ENCODE measurements around the gene ELAVL4. TPM values are rescaled to one million over a fixed set of nuclear protein-coding genes. Genes with fewer than 3 reads are reported as not detected.
A peak's percentile ranks its signal among the peaks of the same experiment; 100 is the strongest.

Gene ELAVL4
- total and polyA plus RNA-seq, 5 donors from 2014 or later = not detected

DNA sequence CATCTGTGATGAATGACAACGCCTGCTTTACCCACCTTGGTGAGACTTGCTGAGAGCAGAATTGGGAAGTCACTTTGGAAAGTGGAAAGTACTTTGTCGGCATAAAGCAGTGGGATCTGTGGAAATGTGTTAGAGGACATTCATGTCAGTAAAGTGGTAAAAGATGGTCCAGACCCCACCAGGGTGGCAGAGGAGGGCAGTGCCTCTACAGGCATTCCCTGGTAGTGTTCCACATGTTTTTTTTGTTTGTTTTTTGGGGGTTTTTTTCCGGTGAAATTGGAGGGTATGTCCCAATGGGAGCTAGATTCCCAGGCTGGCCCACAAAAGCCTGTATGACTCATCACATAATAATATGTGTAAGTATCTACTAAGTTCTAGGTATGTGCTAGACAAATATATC lies 80.6 kb downstream of the ELAVL4 start:
- H3K27ac ChIP-seq (ENCODE audit: insufficient read depth, low read length, poor library complexity, severe bottlenecking) = no peak overlapping the region
- Mint-ChIP-seq H3K36me3 (no peaks in the 10 kb centered on the region), H3K4me3 (no peak overlapping the region), H3K27me3 (peaks cover 5% of the 10 kb centered on the region), H3K4me1 (no peaks in the 10 kb centered on the region), H3K9me3 (no peaks in the 10 kb centered on the region), H3K27ac (no peak overlapping the region)
- ATAC-seq (ENCODE audit: low read depth in 2 of 2) (no peak), DNase-seq (no peak)
- no peaks in the 10 kb centered on the region for H3K36me3 ChIP-seq (ENCODE audit: control insufficient read depth, insufficient read depth, low read length)
- no peaks in the 10 kb centered on the region for H3K9me3 ChIP-seq (ENCODE audit: control insufficient read depth in 2 of 2, low read length in 2 of 2)
- H3K4me1 ChIP-seq (ENCODE audit: control insufficient read depth, insufficient read depth, low read length, poor library complexity, severe bottlenecking) = no peaks in the 10 kb centered on the region
- no peak overlapping the region for H3K4me3 ChIP-seq (ENCODE audit: low read depth, low read length)
- no peaks in the 10 kb centered on the region for H3K27me3 ChIP-seq (ENCODE audit: control insufficient read depth, insufficient read depth, low read length)

DNA sequence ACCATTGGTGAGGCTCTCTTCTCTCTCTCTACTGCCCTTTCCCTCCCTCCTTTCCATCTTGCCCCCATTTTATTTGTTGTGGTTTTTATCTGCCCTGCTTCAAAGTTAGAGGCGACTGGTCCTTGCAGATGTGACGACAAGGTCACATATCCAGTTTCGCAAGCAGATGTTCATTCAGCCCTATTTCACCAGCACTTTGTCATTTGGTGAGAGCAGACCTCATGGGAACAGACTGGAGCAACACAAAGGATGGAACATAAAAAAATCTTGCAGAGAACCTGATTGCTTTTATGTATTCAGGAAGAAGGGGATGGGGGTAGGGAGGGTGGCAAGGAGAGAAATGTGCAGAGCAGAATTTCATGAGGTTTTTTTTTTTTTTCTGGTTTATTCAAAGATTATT lies 84.3 kb downstream of the ELAVL4 start:
- H3K27me3 ChIP-seq (ENCODE audit: control insufficient read depth, insufficient read depth, low read length) = no peaks in the 10 kb centered on the region
- H3K36me3 ChIP-seq (ENCODE audit: control insufficient read depth, insufficient read depth, low read length) = no peaks in the 10 kb centered on the region
- no peaks in the 10 kb centered on the region for H3K36me3 Mint-ChIP-seq
- H3K4me1 ChIP-seq (ENCODE audit: control insufficient read depth, insufficient read depth, low read length, poor library complexity, severe bottlenecking) = no peaks in the 10 kb centered on the region
- H3K27me3 Mint-ChIP-seq = no peaks in the 10 kb centered on the region
- no peak overlapping the region for H3K4me3 Mint-ChIP-seq
- H3K4me3 ChIP-seq (ENCODE audit: low read depth, low read length) = no peak overlapping the region
- DNase-seq (no peak), ATAC-seq (ENCODE audit: low read depth in 2 of 2) (no peak)
- no peaks in the 10 kb centered on the region for H3K9me3 ChIP-seq (ENCODE audit: control insufficient read depth in 2 of 2, low read length in 2 of 2)
- H3K27ac ChIP-seq (ENCODE audit: insufficient read depth, low read length, poor library complexity, severe bottlenecking) = no peak overlapping the region
- H3K4me1 Mint-ChIP-seq = no peaks in the 10 kb centered on the region
- H3K27ac Mint-ChIP-seq = no peak overlapping the region
- H3K9me3 Mint-ChIP-seq = peaks cover 0 to 2% (median 0%) of the 10 kb centered on the region in 7 donors

DNA sequence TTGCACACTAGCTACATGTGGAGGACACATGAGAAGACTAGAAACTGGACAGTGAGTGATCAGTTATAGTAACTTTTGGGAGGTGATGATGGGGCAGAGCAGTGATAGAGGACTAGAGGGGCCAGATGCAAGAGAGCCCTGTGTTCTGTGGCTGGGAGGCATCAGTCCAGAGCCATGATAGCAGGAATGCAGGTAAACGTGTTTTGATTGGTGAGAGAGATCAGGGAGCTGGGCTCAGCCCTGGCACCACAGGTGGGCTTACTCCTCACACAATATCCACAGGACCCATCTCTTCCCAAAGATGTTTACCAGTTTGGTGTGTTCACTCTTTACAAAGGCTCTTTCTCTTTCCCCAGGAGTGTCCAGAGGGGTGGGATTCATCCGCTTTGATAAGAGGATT lies 86.5 kb downstream of the ELAVL4 start:
- H3K36me3 Mint-ChIP-seq = no peaks in the 10 kb centered on the region
- no peak for ATAC-seq (ENCODE audit: low read depth in 2 of 2)
- H3K27ac Mint-ChIP-seq = no peak overlapping the region
- no peaks in the 10 kb centered on the region for H3K4me1 Mint-ChIP-seq
- H3K9me3 ChIP-seq (ENCODE audit: control insufficient read depth in 2 of 2, low read length in 2 of 2) = no peaks in the 10 kb centered on the region
- H3K27ac ChIP-seq (ENCODE audit: insufficient read depth, low read length, poor library complexity, severe bottlenecking) = no peak overlapping the region
- H3K4me1 ChIP-seq (ENCODE audit: control insufficient read depth, insufficient read depth, low read length, poor library complexity, severe bottlenecking) = no peaks in the 10 kb centered on the region
- peaks cover 0 to 2% (median 0%) of the 10 kb centered on the region in 7 donors for H3K9me3 Mint-ChIP-seq
- no peak for DNase-seq
- no peaks in the 10 kb centered on the region for H3K36me3 ChIP-seq (ENCODE audit: control insufficient read depth, insufficient read depth, low read length)
- no peak overlapping the region for H3K4me3 Mint-ChIP-seq
- H3K27me3 Mint-ChIP-seq = no peaks in the 10 kb centered on the region
- no peaks in the 10 kb centered on the region for H3K27me3 ChIP-seq (ENCODE audit: control insufficient read depth, insufficient read depth, low read length)
- H3K4me3 ChIP-seq (ENCODE audit: low read depth, low read length) = no peak overlapping the region

DNA sequence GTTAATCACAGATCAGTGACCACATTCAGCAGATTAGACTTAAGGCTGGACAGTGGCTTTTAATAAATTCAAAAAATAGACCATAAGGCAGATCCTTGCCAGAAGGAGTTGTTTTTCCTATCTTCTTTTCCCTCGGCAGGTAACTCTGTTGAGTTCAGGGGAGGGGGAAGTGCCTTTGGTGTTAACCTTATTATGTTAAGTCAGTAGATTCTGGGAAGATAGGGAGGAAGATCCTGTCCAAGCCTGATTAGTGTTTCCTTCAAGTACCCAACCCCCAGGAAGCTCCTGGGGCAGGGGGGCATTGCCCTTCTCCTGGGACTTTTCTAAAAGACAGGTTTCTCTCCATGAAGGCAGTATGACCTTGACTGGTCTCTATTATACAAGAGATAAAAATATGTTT lies 87.4 kb downstream of the ELAVL4 start:
- no peak overlapping the region for H3K27ac ChIP-seq (ENCODE audit: insufficient read depth, low read length, poor library complexity, severe bottlenecking)
- DNase-seq = no peak
- no peaks in the 10 kb centered on the region for H3K27me3 Mint-ChIP-seq
- peaks cover 0 to 2% (median 0%) of the 10 kb centered on the region in 7 donors for H3K9me3 Mint-ChIP-seq
- H3K4me1 Mint-ChIP-seq = no peaks in the 10 kb centered on the region
- no peaks in the 10 kb centered on the region for H3K36me3 Mint-ChIP-seq
- H3K4me3 ChIP-seq (ENCODE audit: low read depth, low read length) = no peak overlapping the region
- H3K4me1 ChIP-seq (ENCODE audit: control insufficient read depth, insufficient read depth, low read length, poor library complexity, severe bottlenecking) = no peaks in the 10 kb centered on the region
- H3K9me3 ChIP-seq (ENCODE audit: control insufficient read depth in 2 of 2, low read length in 2 of 2) = no peaks in the 10 kb centered on the region
- H3K36me3 ChIP-seq (ENCODE audit: control insufficient read depth, insufficient read depth, low read length) = no peaks in the 10 kb centered on the region
- H3K27me3 ChIP-seq (ENCODE audit: control insufficient read depth, insufficient read depth, low read length) = no peaks in the 10 kb centered on the region
- H3K4me3 Mint-ChIP-seq = no peak overlapping the region
- H3K27ac Mint-ChIP-seq = no peak overlapping the region
- no peak for ATAC-seq (ENCODE audit: low read depth in 2 of 2)

DNA sequence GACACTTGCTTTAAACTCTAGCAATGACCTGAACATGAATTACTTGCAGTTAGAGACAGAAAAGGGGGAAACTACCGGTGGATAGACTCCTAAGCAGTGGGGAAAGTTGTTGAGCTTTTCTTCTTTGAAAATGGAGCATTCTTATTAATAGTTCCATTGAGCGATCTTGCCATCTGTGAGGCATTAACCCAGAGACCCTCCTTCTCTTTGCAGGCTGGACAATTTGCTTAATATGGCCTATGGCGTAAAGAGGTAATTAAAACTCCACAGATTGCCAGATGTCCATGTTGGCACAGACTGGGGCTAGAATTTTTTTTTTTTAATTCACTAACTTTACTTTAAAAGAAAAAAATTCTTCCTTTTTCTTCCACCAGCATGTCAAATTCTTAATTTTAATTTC lies 88.5 kb downstream of the ELAVL4 start:
- Histone ChIP-seq H3K27ac (ENCODE audit: insufficient read depth, low read length, poor library complexity, severe bottlenecking) (no peak overlapping the region), H3K27me3 (ENCODE audit: control insufficient read depth, insufficient read depth, low read length) (no peaks in the 10 kb centered on the region), H3K36me3 (ENCODE audit: control insufficient read depth, insufficient read depth, low read length) (no peaks in the 10 kb centered on the region), H3K4me1 (ENCODE audit: control insufficient read depth, insufficient read depth, low read length, poor library complexity, severe bottlenecking) (no peaks in the 10 kb centered on the region), H3K4me3 (ENCODE audit: low read depth, low read length) (no peak overlapping the region), H3K9me3 (ENCODE audit: control insufficient read depth in 2 of 2, low read length in 2 of 2) (no peaks in the 10 kb centered on the region)
- H3K36me3 Mint-ChIP-seq = no peaks in the 10 kb centered on the region
- DNase-seq (no peak), ATAC-seq (ENCODE audit: low read depth in 2 of 2) (no peak)
- H3K4me1 Mint-ChIP-seq = no peaks in the 10 kb centered on the region
- peaks cover 0 to 2% (median 0%) of the 10 kb centered on the region in 7 donors for H3K9me3 Mint-ChIP-seq
- H3K27me3 Mint-ChIP-seq = no peaks in the 10 kb centered on the region
- H3K27ac Mint-ChIP-seq = no peak overlapping the region
- no peak overlapping the region for H3K4me3 Mint-ChIP-seq

DNA sequence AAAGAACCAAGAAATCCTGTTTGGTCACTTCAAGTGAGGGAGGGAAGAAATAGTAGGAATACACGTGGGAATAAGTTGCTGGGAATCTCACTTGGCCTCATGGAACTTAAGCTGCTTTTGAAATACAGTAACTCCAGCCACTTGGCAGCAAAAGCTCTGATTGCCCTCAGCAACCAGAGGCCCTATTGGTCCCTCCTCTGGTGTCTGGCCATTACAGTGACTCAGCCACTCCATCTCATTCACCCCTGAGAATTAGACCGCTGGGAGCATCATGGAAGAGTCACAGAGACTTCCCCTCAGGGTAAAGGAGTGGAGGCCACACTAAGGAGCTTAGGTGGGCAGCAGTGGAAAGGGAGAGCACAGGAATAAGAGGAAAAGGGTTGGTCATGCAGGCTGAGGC lies 99.6 kb downstream of the ELAVL4 start:
- H3K4me1 ChIP-seq (ENCODE audit: control insufficient read depth, insufficient read depth, low read length, poor library complexity, severe bottlenecking) = no peaks in the 10 kb centered on the region
- no peak for ATAC-seq (ENCODE audit: low read depth in 2 of 2)
- Mint-ChIP-seq H3K27me3 (no peaks in the 10 kb centered on the region), H3K4me3 (no peak overlapping the region), H3K36me3 (no peaks in the 10 kb centered on the region), H3K27ac (peak overlapping the region in 1 of 3 donors; percentile 24), H3K9me3 (peaks cover 0 to 3% (median 0%) of the 10 kb centered on the region in 7 donors), H3K4me1 (no peaks in the 10 kb centered on the region)
- H3K4me3 ChIP-seq (ENCODE audit: low read depth, low read length) = no peak overlapping the region
- no peaks in the 10 kb centered on the region for H3K9me3 ChIP-seq (ENCODE audit: control insufficient read depth in 2 of 2, low read length in 2 of 2)
- H3K27ac ChIP-seq (ENCODE audit: insufficient read depth, low read length, poor library complexity, severe bottlenecking) = no peak overlapping the region
- H3K27me3 ChIP-seq (ENCODE audit: control insufficient read depth, insufficient read depth, low read length) = no peaks in the 10 kb centered on the region
- H3K36me3 ChIP-seq (ENCODE audit: control insufficient read depth, insufficient read depth, low read length) = no peaks in the 10 kb centered on the region
- no peak for DNase-seq

DNA sequence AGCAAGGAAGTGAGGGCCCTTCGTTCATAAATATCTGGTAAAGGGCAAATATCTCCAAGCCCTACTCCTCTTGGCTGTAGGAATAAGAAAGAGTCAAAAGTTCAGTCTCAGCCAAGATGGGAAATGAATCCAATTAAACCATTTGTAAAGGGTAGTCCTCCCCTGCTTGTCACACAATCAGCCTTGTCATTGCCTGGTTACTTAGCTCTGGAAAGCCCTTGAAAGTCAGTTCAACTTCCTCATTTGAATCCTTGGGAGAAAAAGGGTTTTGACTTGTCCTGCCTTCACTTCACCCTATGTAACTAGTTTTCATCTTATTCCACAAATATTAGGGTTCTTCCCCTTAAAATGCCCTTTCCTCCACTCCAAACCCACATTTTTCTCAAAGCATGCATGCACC lies 100.0 kb downstream of the ELAVL4 start:
- H3K9me3 ChIP-seq (ENCODE audit: control insufficient read depth in 2 of 2, low read length in 2 of 2) = no peaks in the 10 kb centered on the region
- Mint-ChIP-seq H3K4me3 (no peak overlapping the region), H3K27me3 (no peaks in the 10 kb centered on the region), H3K27ac (no peak overlapping the region), H3K4me1 (no peaks in the 10 kb centered on the region), H3K9me3 (peaks cover 0 to 3% (median 0%) of the 10 kb centered on the region in 7 donors), H3K36me3 (no peaks in the 10 kb centered on the region)
- no peak for ATAC-seq (ENCODE audit: low read depth in 2 of 2)
- DNase-seq = no peak
- no peaks in the 10 kb centered on the region for H3K27me3 ChIP-seq (ENCODE audit: control insufficient read depth, insufficient read depth, low read length)
- H3K4me3 ChIP-seq (ENCODE audit: low read depth, low read length) = no peak overlapping the region
- no peaks in the 10 kb centered on the region for H3K36me3 ChIP-seq (ENCODE audit: control insufficient read depth, insufficient read depth, low read length)
- H3K27ac ChIP-seq (ENCODE audit: insufficient read depth, low read length, poor library complexity, severe bottlenecking) = no peak overlapping the region
- no peaks in the 10 kb centered on the region for H3K4me1 ChIP-seq (ENCODE audit: control insufficient read depth, insufficient read depth, low read length, poor library complexity, severe bottlenecking)

DNA sequence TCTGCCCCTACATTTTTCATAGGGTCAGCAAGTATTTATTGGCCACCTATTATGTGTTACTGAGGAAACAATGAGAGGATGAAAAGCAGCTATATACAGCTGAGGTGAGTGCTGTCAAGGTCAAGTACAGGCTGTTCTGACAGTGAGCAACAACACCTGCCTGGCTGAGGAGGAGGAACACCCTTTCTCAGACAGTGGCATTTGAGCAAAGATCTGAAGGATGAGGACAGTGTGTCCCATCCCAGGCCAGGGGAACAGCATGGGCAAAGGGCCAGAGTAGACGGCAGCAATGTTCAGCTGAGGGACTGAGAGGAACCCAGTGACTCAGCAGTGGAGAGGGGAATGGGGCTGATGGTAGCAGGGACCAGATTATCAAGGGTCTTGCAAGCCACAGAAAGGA lies 101.0 kb downstream of the ELAVL4 start:
- no peaks in the 10 kb centered on the region for H3K27me3 ChIP-seq (ENCODE audit: control insufficient read depth, insufficient read depth, low read length)
- H3K4me3 ChIP-seq (ENCODE audit: low read depth, low read length) = no peak overlapping the region
- no peak overlapping the region for H3K27ac ChIP-seq (ENCODE audit: insufficient read depth, low read length, poor library complexity, severe bottlenecking)
- H3K36me3 ChIP-seq (ENCODE audit: control insufficient read depth, insufficient read depth, low read length) = no peaks in the 10 kb centered on the region
- ATAC-seq (ENCODE audit: low read depth in 2 of 2) (no peak), DNase-seq (no peak)
- no peaks in the 10 kb centered on the region for H3K9me3 ChIP-seq (ENCODE audit: control insufficient read depth in 2 of 2, low read length in 2 of 2)
- Mint-ChIP-seq H3K4me3 (no peak overlapping the region), H3K27ac (no peak overlapping the region), H3K36me3 (no peaks in the 10 kb centered on the region), H3K9me3 (peaks cover 0 to 3% (median 0%) of the 10 kb centered on the region in 7 donors), H3K4me1 (no peaks in the 10 kb centered on the region), H3K27me3 (no peaks in the 10 kb centered on the region)
- no peaks in the 10 kb centered on the region for H3K4me1 ChIP-seq (ENCODE audit: control insufficient read depth, insufficient read depth, low read length, poor library complexity, severe bottlenecking)
